ENCODE results near the gene TPK1. TPM values are rescaled to one million over a fixed set of nuclear protein-coding genes. Genes with fewer than 3 reads are reported as not detected.

Gene TPK1
- total RNA-seq, 1 donor from 2014 or later: 2.2 TPM

- no peak overlapping the region for H3K4me2 ChIP-seq (ENCODE audit: low read length)
- TF ChIP-seq CTCF (IDR thresholded peaks at IDR 0.05; ENCODE audit: insufficient read depth, low read depth, low read length) (no peak), EZH2 (IDR thresholded peaks at IDR 0.05; ENCODE audit: insufficient read depth, low read length) (no peak)
- H3K27ac Mint-ChIP-seq (ENCODE audit: unreplicated experiment): no peak overlapping the region
Measured at GRCh38 chr7:144629011-144629410, 206.8 kb downstream of the TPK1 start.

DNA sequence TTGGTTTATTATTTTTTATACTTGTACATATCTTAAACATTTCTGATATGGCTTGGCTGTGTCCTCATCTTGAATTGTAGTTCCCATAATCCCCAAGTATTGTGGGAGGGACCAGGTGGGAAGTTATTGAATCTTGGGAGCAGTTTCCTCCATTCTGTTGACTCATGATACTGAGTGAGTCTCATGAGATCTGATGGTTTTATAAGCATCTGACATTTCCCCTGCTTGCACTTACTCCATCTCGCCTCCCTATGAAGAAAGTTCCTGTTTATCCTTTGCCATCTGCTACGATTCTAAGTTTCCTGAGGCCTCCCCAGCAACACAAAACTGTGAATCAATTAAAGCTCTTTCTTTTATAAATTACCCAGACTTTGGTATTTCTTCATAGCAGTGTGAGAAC, 207.7 kb downstream of the TPK1 start:
- no peaks in the 10 kb centered on the region for H3K4me1 Mint-ChIP-seq (ENCODE audit: low read depth, unreplicated experiment)
- Histone ChIP-seq H3K9ac (ENCODE audit: low read length) (no peak overlapping the region), H3K27me3 (ENCODE audit: insufficient read depth, low read length) (no peaks in the 10 kb centered on the region), H3K27ac (ENCODE audit: low read depth, low read length) (no peak overlapping the region), H3K36me3 (ENCODE audit: insufficient read depth, low read length) (no peaks in the 10 kb centered on the region), H4K20me1 (ENCODE audit: insufficient read depth, low read length) (no peaks in the 10 kb centered on the region), H2AFZ (ENCODE audit: low read depth, low read length) (no peak overlapping the region), H3K9me3 (ENCODE audit: insufficient read depth, low read depth, low read length) (no peaks in the 10 kb centered on the region), H3K79me2 (ENCODE audit: insufficient read depth, low read length) (no peaks in the 10 kb centered on the region), H3K4me3 (ENCODE audit: insufficient read depth, low read depth, low read length) (no peak overlapping the region), H3K4me2 (ENCODE audit: low read length) (no peak overlapping the region), H3K4me1 (ENCODE audit: insufficient read depth, low read length) (no peaks in the 10 kb centered on the region)
- H3K36me3 Mint-ChIP-seq (ENCODE audit: low read depth, unreplicated experiment): no peaks in the 10 kb centered on the region
- H3K27me3 Mint-ChIP-seq (ENCODE audit: low read depth, unreplicated experiment): no peaks in the 10 kb centered on the region
- H3K9me3 Mint-ChIP-seq (ENCODE audit: unreplicated experiment): no peaks in the 10 kb centered on the region
- DNase-seq (ENCODE audit: low read depth) (no peak), FAIRE-seq (no peak)
- no peak for TF ChIP-seq CTCF (IDR thresholded peaks at IDR 0.05; ENCODE audit: insufficient read depth, low read depth, low read length)
- no peak for TF ChIP-seq EZH2 (IDR thresholded peaks at IDR 0.05; ENCODE audit: insufficient read depth, low read length)
- no peak overlapping the region for H3K4me3 Mint-ChIP-seq (ENCODE audit: unreplicated experiment)
- no peak overlapping the region for H3K27ac Mint-ChIP-seq (ENCODE audit: unreplicated experiment)

More at GRCh38 chr7:144629011-144629410, 206.8 kb downstream of the TPK1 start:
- Mint-ChIP-seq H3K36me3 (ENCODE audit: low read depth, unreplicated experiment) (no peaks in the 10 kb centered on the region), H3K27me3 (ENCODE audit: low read depth, unreplicated experiment) (no peaks in the 10 kb centered on the region), H3K9me3 (ENCODE audit: unreplicated experiment) (no peaks in the 10 kb centered on the region), H3K4me3 (ENCODE audit: unreplicated experiment) (no peak overlapping the region), H3K4me1 (ENCODE audit: low read depth, unreplicated experiment) (no peaks in the 10 kb centered on the region)
- H2AFZ ChIP-seq (ENCODE audit: low read depth, low read length): no peak overlapping the region
- no peaks in the 10 kb centered on the region for H3K79me2 ChIP-seq (ENCODE audit: insufficient read depth, low read length)
- H3K27me3 ChIP-seq (ENCODE audit: insufficient read depth, low read length): no peaks in the 10 kb centered on the region
- DNase-seq (ENCODE audit: low read depth): no peak
- no peak overlapping the region for H3K9ac ChIP-seq (ENCODE audit: low read length)
- H3K9me3 ChIP-seq (ENCODE audit: insufficient read depth, low read depth, low read length): no peaks in the 10 kb centered on the region
- H4K20me1 ChIP-seq (ENCODE audit: insufficient read depth, low read length): no peaks in the 10 kb centered on the region
- H3K4me1 ChIP-seq (ENCODE audit: insufficient read depth, low read length): no peaks in the 10 kb centered on the region
- H3K27ac ChIP-seq (ENCODE audit: low read depth, low read length): no peak overlapping the region
- no peak for FAIRE-seq
- no peaks in the 10 kb centered on the region for H3K36me3 ChIP-seq (ENCODE audit: insufficient read depth, low read length)
- H3K4me3 ChIP-seq (ENCODE audit: insufficient read depth, low read depth, low read length): no peak overlapping the region

DNA sequence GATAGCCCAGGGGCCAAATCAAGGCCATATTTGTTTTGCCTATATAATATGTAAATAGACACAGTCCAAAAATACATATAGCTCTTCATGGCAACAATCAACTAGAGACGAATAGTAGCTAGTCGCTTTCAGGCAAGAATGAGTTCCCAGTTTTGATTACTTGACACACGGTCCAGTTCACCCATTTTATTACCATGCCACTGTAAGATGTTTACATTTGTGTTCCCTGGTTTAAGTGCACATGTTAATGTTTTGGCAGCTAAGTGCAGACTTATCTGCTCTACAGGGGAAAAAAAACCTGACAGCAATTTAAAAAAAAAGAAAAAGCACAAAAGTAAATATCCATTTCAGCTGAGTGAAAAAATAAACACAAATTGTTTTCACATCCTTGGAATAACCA, 213.1 kb downstream of the TPK1 start:
- no peak overlapping the region for H3K27ac ChIP-seq (ENCODE audit: low read depth, low read length)
- H3K4me1 ChIP-seq (ENCODE audit: insufficient read depth, low read length): no peaks in the 10 kb centered on the region
- H3K79me2 ChIP-seq (ENCODE audit: insufficient read depth, low read length): no peaks in the 10 kb centered on the region
- TF ChIP-seq CTCF (IDR thresholded peaks at IDR 0.05; ENCODE audit: insufficient read depth, low read depth, low read length) (no peak), EZH2 (IDR thresholded peaks at IDR 0.05; ENCODE audit: insufficient read depth, low read length) (no peak)
- H3K4me3 Mint-ChIP-seq (ENCODE audit: unreplicated experiment): no peak overlapping the region
- no peak overlapping the region for H3K4me3 ChIP-seq (ENCODE audit: insufficient read depth, low read depth, low read length)
- H3K36me3 Mint-ChIP-seq (ENCODE audit: low read depth, unreplicated experiment): no peaks in the 10 kb centered on the region
- H3K9me3 ChIP-seq (ENCODE audit: insufficient read depth, low read depth, low read length): no peaks in the 10 kb centered on the region
- no peaks in the 10 kb centered on the region for H3K27me3 Mint-ChIP-seq (ENCODE audit: low read depth, unreplicated experiment)
- no peak overlapping the region for H3K4me2 ChIP-seq (ENCODE audit: low read length)
- DNase-seq (ENCODE audit: low read depth) (no peak), FAIRE-seq (no peak)
- H2AFZ ChIP-seq (ENCODE audit: low read depth, low read length): no peak overlapping the region
- no peak overlapping the region for H3K9ac ChIP-seq (ENCODE audit: low read length)
- H4K20me1 ChIP-seq (ENCODE audit: insufficient read depth, low read length): no peaks in the 10 kb centered on the region
- no peak overlapping the region for H3K27ac Mint-ChIP-seq (ENCODE audit: unreplicated experiment)
- H3K36me3 ChIP-seq (ENCODE audit: insufficient read depth, low read length): no peaks in the 10 kb centered on the region
- H3K9me3 Mint-ChIP-seq (ENCODE audit: unreplicated experiment): no peaks in the 10 kb centered on the region
- no peaks in the 10 kb centered on the region for H3K4me1 Mint-ChIP-seq (ENCODE audit: low read depth, unreplicated experiment)
- no peaks in the 10 kb centered on the region for H3K27me3 ChIP-seq (ENCODE audit: insufficient read depth, low read length)

All from astrocyte (in vitro differentiated cells and primary cell).